ENCODE results near the gene PHC2.

PHC2 gene

DNA sequence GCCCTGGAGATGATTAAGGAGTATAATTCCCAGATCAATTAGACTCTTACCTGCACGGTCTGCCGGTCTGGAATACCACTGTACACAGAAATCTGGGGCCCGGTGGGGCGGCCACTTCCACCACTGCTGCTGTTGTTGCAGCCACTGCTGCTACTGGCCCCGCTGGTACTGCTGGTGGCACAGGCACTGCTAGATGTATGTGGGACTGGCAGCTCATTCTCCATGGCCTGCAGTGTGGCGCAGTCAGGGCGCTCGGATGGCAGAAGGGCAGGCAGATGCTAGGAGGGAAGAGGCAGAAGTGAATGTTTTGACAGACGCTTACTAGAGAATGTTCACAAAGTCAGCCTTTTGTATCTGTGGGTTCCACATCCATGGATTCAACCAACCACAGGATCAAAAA, 55.6 kb downstream of the PHC2 start:
- in situ Hi-C loops (cut with HindIII; ENCODE audit: low pct_ligation_motif_present, low sequenced_read_pairs) = no loop called here
- DNase-seq = no peak
- no peak overlapping the region for H3K27ac ChIP-seq
- H3K36me3 ChIP-seq (replicated peaks) = peaks cover 34% of the 10 kb centered on the region
- no peak overlapping the region for H3K4me3 ChIP-seq (ENCODE audit: low read depth, low read length)
- H3K27me3 ChIP-seq (replicated peaks) = no peaks in the 10 kb centered on the region
- TF ChIP-seq, protein P1, sequence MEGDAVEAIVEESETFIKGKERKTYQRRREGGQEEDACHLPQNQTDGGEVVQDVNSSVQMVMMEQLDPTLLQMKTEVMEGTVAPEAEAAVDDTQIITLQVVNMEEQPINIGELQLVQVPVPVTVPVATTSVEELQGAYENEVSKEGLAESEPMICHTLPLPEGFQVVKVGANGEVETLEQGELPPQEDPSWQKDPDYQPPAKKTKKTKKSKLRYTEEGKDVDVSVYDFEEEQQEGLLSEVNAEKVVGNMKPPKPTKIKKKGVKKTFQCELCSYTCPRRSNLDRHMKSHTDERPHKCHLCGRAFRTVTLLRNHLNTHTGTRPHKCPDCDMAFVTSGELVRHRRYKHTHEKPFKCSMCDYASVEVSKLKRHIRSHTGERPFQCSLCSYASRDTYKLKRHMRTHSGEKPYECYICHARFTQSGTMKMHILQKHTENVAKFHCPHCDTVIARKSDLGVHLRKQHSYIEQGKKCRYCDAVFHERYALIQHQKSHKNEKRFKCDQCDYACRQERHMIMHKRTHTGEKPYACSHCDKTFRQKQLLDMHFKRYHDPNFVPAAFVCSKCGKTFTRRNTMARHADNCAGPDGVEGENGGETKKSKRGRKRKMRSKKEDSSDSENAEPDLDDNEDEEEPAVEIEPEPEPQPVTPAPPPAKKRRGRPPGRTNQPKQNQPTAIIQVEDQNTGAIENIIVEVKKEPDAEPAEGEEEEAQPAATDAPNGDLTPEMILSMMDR (IDR thresholded peaks at IDR 0.05; ENCODE audit: low read depth, low read length, missing control alignments) = no peak

DNA sequence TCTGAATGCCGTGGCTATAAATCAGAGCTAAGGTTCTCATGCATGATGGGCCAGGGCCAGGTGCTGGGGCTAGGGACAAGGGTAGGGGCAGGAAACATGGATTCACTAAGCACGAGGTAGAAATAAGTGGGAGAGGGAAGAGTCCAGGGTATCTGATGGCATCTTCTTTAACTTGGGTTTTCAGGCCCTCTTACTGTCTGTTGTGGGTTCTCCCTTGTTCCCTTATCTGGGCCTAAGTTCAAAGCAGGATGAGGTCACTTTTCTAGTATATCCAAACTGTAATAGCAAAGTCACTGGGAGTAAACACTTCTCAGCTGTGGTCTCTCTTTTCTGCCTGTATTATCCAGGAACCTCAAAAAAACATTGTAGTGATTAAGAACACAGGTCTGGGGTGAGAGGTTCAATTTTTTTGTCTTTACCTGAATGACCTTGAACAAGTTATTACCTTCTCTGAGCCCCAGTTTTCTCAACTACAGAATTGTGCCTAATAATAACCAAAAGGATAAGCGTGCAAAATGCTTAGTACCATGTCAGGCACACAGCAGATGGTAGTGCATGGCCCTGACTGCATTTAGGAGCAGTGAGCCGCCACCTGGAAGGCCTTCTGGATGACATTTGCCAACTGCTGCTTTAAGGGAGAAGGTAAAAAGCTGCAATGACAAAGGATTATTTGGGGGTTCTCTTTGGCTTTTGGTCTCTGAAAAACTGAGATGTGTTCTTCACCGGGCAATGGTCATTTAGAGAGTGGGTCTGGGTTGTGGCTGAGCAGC, 56.4 kb downstream of the PHC2 start:
- H3K36me3 ChIP-seq (replicated peaks) = peaks cover 38% of the 10 kb centered on the region
- H3K4me3 ChIP-seq (ENCODE audit: low read depth, low read length) = no peak overlapping the region
- DNase-seq = no peak
- no peak overlapping the region for H3K27ac ChIP-seq
- no peaks in the 10 kb centered on the region for H3K27me3 ChIP-seq (replicated peaks)
- TF ChIP-seq, protein P1 (IDR thresholded peaks at IDR 0.05; ENCODE audit: low read depth, low read length, missing control alignments) = no peak
- in situ Hi-C loops (cut with HindIII; ENCODE audit: low pct_ligation_motif_present, low sequenced_read_pairs) = no loop called here

DNA sequence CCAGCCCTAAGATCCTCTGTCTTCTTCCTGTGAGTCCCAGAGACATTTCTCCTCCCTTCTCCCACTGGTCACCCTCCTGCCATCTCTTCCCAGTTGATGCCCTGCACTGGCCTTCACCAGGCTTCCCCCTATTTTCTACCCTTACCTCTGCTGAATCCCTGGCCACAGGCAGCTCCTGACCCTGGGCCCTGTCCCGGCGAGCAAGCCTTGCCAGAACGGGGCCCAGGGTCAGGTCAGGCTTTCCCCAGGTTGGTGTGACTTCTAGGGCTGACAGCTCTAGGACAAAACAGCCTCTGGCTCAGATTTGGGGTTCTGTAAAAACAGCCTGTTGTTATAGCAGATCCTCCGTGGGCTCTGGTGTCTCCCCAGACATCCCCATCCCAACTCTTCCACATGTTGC, 57.3 kb downstream of the PHC2 start:
- DNase-seq = no peak
- Histone ChIP-seq H3K36me3 (replicated peaks) (peaks cover 42% of the 10 kb centered on the region), H3K27me3 (replicated peaks) (no peaks in the 10 kb centered on the region), H3K4me3 (ENCODE audit: low read depth, low read length) (no peak overlapping the region), H3K27ac (no peak overlapping the region)
- in situ Hi-C loops (cut with HindIII; ENCODE audit: low pct_ligation_motif_present, low sequenced_read_pairs) = no loop called here
- TF ChIP-seq, protein P1 (IDR thresholded peaks at IDR 0.05; ENCODE audit: low read depth, low read length, missing control alignments) = no peak

DNA sequence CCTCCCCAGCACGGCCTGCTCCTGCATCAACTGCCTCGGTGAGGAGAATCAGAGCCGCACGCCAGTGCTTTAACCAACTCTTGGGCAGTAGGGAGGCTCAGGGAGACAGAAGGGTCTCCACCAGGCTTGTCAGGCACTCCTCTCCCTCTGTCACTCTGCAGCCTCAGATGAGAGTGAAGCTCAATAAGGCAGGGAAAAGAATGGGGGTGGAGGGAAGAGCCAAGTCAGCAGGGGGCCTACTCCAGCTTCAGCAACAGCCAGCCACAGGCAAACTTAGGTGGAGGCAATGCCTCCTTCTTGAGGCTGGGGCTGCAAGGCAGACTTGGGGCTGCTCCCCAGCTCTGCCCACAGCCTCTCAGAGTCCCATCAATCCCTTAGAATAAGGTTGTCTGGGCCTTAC, 58.2 kb downstream of the PHC2 start:
- in situ Hi-C loops (cut with HindIII; ENCODE audit: low pct_ligation_motif_present, low sequenced_read_pairs) = no loop called here
- DNase-seq = no peak
- TF ChIP-seq, protein P1 (IDR thresholded peaks at IDR 0.05; ENCODE audit: low read depth, low read length, missing control alignments) = peak; percentile 34
- Histone ChIP-seq H3K27me3 (replicated peaks) (no peaks in the 10 kb centered on the region), H3K27ac (no peak overlapping the region), H3K36me3 (replicated peaks) (peaks cover 48% of the 10 kb centered on the region), H3K4me3 (ENCODE audit: low read depth, low read length) (no peak overlapping the region)

DNA sequence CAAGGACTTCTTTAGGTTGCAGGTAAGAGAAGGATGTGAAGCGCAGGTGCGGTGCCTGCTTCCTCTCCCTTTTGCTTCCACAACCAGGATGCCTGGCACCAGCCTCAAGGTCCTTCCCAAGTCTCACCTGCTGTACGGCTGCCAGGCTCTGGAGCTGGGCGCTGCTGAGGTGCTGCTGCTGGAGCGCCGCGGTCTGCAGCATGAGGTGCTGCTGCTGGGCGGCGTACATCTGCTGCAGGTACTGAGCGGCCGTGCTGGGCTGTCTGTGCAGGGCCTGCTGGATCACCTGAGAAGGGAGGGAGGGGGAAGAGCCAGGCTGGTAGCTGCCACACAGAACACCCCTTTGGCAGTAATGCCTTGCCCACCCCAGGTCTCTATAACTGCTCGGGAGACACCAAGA, 58.7 kb downstream of the PHC2 start:
- DNase-seq = no peak
- H3K27me3 ChIP-seq (replicated peaks) = no peaks in the 10 kb centered on the region
- in situ Hi-C loops (cut with HindIII; ENCODE audit: low pct_ligation_motif_present, low sequenced_read_pairs) = no loop called here
- H3K4me3 ChIP-seq (ENCODE audit: low read depth, low read length) = no peak overlapping the region
- peaks cover 48% of the 10 kb centered on the region for H3K36me3 ChIP-seq (replicated peaks)
- TF ChIP-seq, protein P1 (IDR thresholded peaks at IDR 0.05; ENCODE audit: low read depth, low read length, missing control alignments) = no peak
- H3K27ac ChIP-seq = no peak overlapping the region

DNA sequence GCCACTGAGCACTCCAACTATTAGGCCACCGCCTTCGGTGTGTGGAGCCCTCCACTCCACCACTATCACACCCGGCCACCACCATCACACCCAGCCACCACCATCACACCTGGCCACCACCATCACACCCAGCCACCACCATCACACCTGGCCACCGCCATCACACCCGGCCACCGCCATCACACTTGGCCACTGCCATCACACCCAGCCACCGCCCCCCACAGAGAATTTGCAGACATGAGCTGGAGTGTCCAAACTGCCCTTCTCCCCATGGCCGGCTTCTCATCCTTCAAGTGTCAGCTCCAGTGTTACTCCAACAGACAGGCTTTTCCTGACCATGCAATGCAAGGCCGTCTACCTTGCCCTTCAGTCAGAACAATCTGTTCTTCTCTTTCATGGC, 59.6 kb downstream of the PHC2 start:
- Histone ChIP-seq H3K36me3 (replicated peaks) (peaks cover 53% of the 10 kb centered on the region), H3K27me3 (replicated peaks) (no peaks in the 10 kb centered on the region), H3K4me3 (ENCODE audit: low read depth, low read length) (no peak overlapping the region), H3K27ac (no peak overlapping the region)
- DNase-seq = no peak
- TF ChIP-seq, protein P1 (IDR thresholded peaks at IDR 0.05; ENCODE audit: low read depth, low read length, missing control alignments) = no peak
- in situ Hi-C loops (cut with HindIII; ENCODE audit: low pct_ligation_motif_present, low sequenced_read_pairs) = no loop called here

Measured in brain microvascular endothelial cell (primary cell).